Heart right ventricle (tissue), 16 donors: Measurements from ENCODE around the gene VCAN. TPM values are rescaled to one million over a fixed set of nuclear protein-coding genes. Genes with fewer than 3 reads are reported as not detected.
A peak's percentile ranks its signal among the peaks of the same experiment; 100 is the strongest.

Experiments
- ATAC-seq, 8 donors: fragments of 200-7000 bp; cut with Tn5 transposase; one replicate each; pipeline ENCODE4 v1.9.1; 2020; ENCODE audit warnings: mild to moderate bottlenecking in 8 of 8, moderate library complexity in 8 of 8, moderate number of reproducible peaks in 1 of 8
- DNase-seq, 2 donors: peaks; one replicate each; pipeline ENCODE4 v3.0.0-alpha.2; 2020
- H3K27ac ChIP-seq, 10 donors: fragments of 200-600 bp; sonication (generic) in 2 of 10; one replicate each; pipeline versions ENCODE4 v1.5.0 to v1.8.0; 2020 to 2022; ENCODE audit warnings: mild to moderate bottlenecking in 3 of 10
- H3K27me3 ChIP-seq, 7 donors: fragments of 200-600 bp; one replicate each; pipeline ENCODE4 v1.8.0; 2021 to 2022; ENCODE audit warnings: mild to moderate bottlenecking in 2 of 7
- H3K36me3 ChIP-seq, 9 donors: fragments of 200-600 bp; sonication (generic) in 1 of 9; one replicate each; pipeline versions ENCODE4 v1.5.0 to v1.8.0; 2020 to 2022; ENCODE audit warnings: mild to moderate bottlenecking in 2 of 9
- H3K4me1 ChIP-seq, 9 donors: fragments of 200-600 bp; sonication (generic) in 1 of 9; one replicate each; pipeline versions ENCODE4 v1.5.0 to v1.8.0; 2020 to 2022; ENCODE audit warnings: mild to moderate bottlenecking in 4 of 9
- H3K4me3 ChIP-seq, 10 donors: fragments of 200-600 bp; sonication (generic) in 2 of 10; one replicate each; pipeline versions ENCODE4 v1.5.0 to v1.8.0; 2020 to 2022; ENCODE audit warnings: mild to moderate bottlenecking in 7 of 10, moderate library complexity in 2 of 10
- H3K9me3 ChIP-seq, 11 donors: fragments of 200-600 bp in 10 of 11; sonication (generic) in 2 of 11; one replicate each; pipeline versions ENCODE4 v1.5.0 to v1.8.0; 2013 to 2022; ENCODE audit warnings: mild to moderate bottlenecking in 2 of 11, control low read depth in 1 of 11, moderate library complexity in 1 of 11
- WGBS, 2 donors: extraction: QIAGEN DNeasy Blood & Tissue Kit; methylation state at CpG; one replicate each; pipeline ENCODE4 v1.1.7; 2013; ENCODE audit warnings: inconsistent platforms in 1 of 2; 5-methylcytosine and 5-hydroxymethylcytosine counted together
- intact Hi-C, 10 donors: fragments of 100-400 bp; cut with DNase I; formaldehyde crosslinking; loops; one replicate each; pipeline versions ENCODE4 v1.11.1 to v1.14.2; 2022
- long read RNA-seq, 3 donors: library from polyadenylated mRNA; unstranded; transcript quantifications; one replicate each; pipeline ENCODE4 v2.0.0, GENCODE V29; 2020 to 2021
- polyA plus RNA-seq, 2 donors: library from polyadenylated mRNA; stranded (reverse); fragments of 200-250 nt; gene quantifications; one replicate each; pipeline ENCODE4 v1.2.3, GENCODE V29; 2013
- total RNA-seq, 10 donors: library from RNA; stranded (reverse); fragmentation: NEBNext Ultra II Directional in 3 of 10; extraction: Animal tissue kit (Norgen Biotek cat#: 25700) in 3 of 10; gene quantifications; one replicate each; pipeline versions ENCODE4 v1.2.1 to v1.2.4, GENCODE V29; 2021 to 2023
- TF ChIP-seq, protein P1 (sequence below), 9 donors: fragments of 200-600 bp; sonication (generic) in 2 of 9; IDR thresholded peaks; one replicate each; pipeline versions ENCODE4 v1.5.0 to v1.8.0; 2021 to 2022; ENCODE audit warnings: antibody characterized with exemption in 9 of 9, mild to moderate bottlenecking in 5 of 9, moderate library complexity in 1 of 9
- donor health status: Arrhythmogenic right ventricular cardiomyopathy.
- donor health status: ischemic (EF 13 %, LVEDD 7.1; RV severe dilation, severe dysfunction).
- donor health status: healthy with polysubstance abuse.
- donor health status: DM: no; HTN: yes; CAD: no.
- donor health status: DM: no; HTN: no; CAD: no.
- donor health status: ischemic (EF 25% LVEDD 6.9; RV normal size, moderate dysfunction).
- donor health status: ischemic (EF 25% LVEDD 5.7; RV mildly dilated, moderate dysfunction).
- donor health status: healthy.
- donor health status: DM: yes; HTN: yes; CAD: no.
- donor health status: Ischemic cardiomyopathy.
- donor health status: ischemic (EF 35%, LVEDD 5.7; RV mildly dilated, moderate dysfunction).
- donor health status: nonischemic (EF 11% LVEDD 7.7; RV severe dilation, severe dysfunction).
- donor health status: DM: yes; HTN: yes; CAD: no.
- donor health status: PGD.
- donor health status: ischemic (EF 29% LVEDD 5.4; RV normal size, mild dysfunction).
- donor health status: nonischemic (EF 23%, LVEDD 6.1; RV moderate dilation, normal function).

Gene VCAN
- total RNA-seq, result 10 to 100 TPM; 10.6 to 93.7 (median 26.3) TPM
- polyA plus RNA-seq, result 10 to 100 TPM; 14.9 to 28.3 TPM
- long read RNA-seq, donor 1, partial matches to known transcripts, result 2 of 5 reads
- long read RNA-seq, donor 1, other reads (novel, unspliced or antisense), result 2 of 5 reads
- long read RNA-seq, donor 2, partial matches to known transcripts, result 2 of 7 reads
- long read RNA-seq, donor 2, other reads (novel, unspliced or antisense), result 1 of 7 reads
- long read RNA-seq, donor 3, full-length matches to known transcripts, result 10 of 18 reads
- long read RNA-seq, donor 3, partial matches to known transcripts, result 5 of 18 reads
- long read RNA-seq, donor 3, other reads (novel, unspliced or antisense), result 3 of 18 reads

DNA sequence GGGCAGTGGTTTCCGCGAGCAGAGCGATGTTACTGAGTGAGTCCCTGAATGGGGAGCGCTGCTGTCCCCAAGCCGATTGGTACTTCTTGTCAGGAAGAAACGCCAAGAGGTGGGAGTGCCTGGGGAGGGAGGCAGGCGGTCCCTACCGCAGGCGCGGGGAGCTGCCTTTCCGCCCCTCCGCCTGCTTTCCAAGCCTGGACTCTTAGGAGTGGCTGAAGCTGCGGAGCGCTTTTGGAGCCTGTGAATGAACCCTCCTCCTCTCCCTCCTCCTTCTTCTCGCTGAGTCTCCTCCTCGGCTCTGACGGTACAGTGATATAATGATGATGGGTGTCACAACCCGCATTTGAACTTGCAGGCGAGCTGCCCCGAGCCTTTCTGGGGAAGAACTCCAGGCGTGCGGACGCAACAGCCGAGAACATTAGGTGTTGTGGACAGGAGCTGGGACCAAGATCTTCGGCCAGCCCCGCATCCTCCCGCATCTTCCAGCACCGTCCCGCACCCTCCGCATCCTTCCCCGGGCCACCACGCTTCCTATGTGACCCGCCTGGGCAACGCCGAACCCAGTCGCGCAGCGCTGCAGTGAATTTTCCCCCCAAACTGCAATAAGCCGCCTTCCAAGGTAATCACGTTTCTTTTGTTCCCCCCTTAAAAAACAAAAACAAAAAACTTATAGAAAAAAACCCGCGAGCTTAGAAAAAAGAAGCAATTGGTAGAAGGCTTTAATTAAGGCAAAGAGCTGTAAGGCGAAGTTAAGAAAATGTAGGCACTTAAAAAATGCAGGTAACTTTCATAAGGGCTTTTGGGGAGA is at the start of gene VCAN:
VCAN (plus strand) TSS at position 340 of the 808 bp plus-strand sequence. CDS start 11,775 bp downstream, outside the sequence.
- 1% methylated on average over 43 of the region's 43 CpGs for WGBS, 2 donors
- intact Hi-C loops, result loop anchor here in 7 of 10 donors (5.0 to 10.0 kb wide), 7 partner anchors 39 to 1119 kb away; no protein-coding TSS in a partner anchor
- DNase-seq, result peak; percentile 60 to 64
- H3K9me3 ChIP-seq, result no peaks in the 10 kb centered on the region
- no peaks in the 10 kb centered on the region for H3K36me3 ChIP-seq
- H3K4me3 ChIP-seq, result peak within 1 kb of the TSS; percentile 33 to 68 (median 58)
- peak within 1 kb of the TSS; percentile 23 to 86 (median 77) for H3K27ac ChIP-seq
- TF ChIP-seq, protein P1, sequence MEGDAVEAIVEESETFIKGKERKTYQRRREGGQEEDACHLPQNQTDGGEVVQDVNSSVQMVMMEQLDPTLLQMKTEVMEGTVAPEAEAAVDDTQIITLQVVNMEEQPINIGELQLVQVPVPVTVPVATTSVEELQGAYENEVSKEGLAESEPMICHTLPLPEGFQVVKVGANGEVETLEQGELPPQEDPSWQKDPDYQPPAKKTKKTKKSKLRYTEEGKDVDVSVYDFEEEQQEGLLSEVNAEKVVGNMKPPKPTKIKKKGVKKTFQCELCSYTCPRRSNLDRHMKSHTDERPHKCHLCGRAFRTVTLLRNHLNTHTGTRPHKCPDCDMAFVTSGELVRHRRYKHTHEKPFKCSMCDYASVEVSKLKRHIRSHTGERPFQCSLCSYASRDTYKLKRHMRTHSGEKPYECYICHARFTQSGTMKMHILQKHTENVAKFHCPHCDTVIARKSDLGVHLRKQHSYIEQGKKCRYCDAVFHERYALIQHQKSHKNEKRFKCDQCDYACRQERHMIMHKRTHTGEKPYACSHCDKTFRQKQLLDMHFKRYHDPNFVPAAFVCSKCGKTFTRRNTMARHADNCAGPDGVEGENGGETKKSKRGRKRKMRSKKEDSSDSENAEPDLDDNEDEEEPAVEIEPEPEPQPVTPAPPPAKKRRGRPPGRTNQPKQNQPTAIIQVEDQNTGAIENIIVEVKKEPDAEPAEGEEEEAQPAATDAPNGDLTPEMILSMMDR (IDR thresholded peaks at IDR 0.05), result no peak
- peak; percentile 15 to 61 (median 47) for ATAC-seq
- H3K4me1 ChIP-seq, result peaks cover 0 to 56% (median 36%) of the 10 kb centered on the region in 9 donors
- peaks cover 0 to 97% (median 65%) of the 10 kb centered on the region in 7 donors for H3K27me3 ChIP-seq

DNA sequence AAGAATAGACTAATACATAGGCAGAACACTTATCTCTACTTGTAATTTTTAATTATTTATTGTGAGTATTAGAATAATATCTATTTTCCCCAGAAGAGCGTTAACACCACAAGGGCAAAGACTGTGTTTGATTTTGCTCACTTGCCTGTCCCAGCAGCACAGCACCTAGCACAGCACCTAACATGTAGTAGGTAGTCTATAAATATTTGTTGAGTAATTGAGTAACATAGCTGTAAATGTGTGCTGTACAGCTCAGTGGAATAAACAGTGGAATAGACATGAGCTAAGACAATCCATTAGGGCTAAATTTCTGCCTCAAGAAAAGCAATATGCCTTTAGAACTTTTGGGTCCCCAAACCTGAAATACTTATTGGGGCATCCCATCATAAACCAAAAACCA is 49.3 kb upstream of the VCAN start:
- TF ChIP-seq, protein P1 (IDR thresholded peaks at IDR 0.05), result no peak
- WGBS, 2 donors, result 95 to 100% methylated on average over 1 of the region's 1 CpG

DNA sequence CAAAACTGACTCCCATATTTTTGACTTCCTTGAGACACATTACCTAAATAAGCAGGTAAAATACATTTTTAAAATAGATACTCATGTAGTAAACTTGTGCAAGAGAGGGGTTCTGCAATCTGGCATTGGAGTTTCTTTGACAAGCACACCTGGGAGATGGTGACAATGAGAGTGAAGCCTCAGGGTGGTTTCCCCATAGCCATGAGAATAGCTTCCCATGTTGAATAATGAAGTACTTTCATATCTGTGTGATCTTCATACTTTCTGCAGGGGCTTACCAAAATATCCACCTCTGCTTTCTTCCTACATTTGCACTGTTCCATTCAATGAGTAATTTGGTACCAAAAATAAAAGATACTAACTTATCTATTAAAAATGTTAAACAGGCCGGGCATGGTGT is 44.7 kb upstream of the VCAN start:
- no peak overlapping the region for H3K4me3 ChIP-seq
- intact Hi-C loops, result loop anchor here in 2 of 10 donors (10.0 kb wide), 2 partner anchors 782 to 1072 kb away; no protein-coding TSS in a partner anchor
- no peaks in the 10 kb centered on the region for H3K27me3 ChIP-seq
- ATAC-seq, result no peak
- H3K4me1 ChIP-seq, result peaks cover 0 to 8% (median 0%) of the 10 kb centered on the region in 9 donors
- DNase-seq, result no peak
- H3K36me3 ChIP-seq, result no peaks in the 10 kb centered on the region
- no peaks in the 10 kb centered on the region for H3K9me3 ChIP-seq
- WGBS, 2 donors, result 95 to 96% methylated on average over 1 of the region's 1 CpG
- H3K27ac ChIP-seq, result no peak overlapping the region
- TF ChIP-seq, protein P1 (IDR thresholded peaks at IDR 0.05), result no peak

More for the DNA sequence above, 49.3 kb upstream of the VCAN start:
- Histone ChIP-seq H3K9me3 (peaks cover 0 to 4% (median 0%) of the 10 kb centered on the region in 11 donors), H3K4me1 (no peaks in the 10 kb centered on the region), H3K36me3 (no peaks in the 10 kb centered on the region), H3K27me3 (no peaks in the 10 kb centered on the region), H3K4me3 (no peak overlapping the region), H3K27ac (no peak overlapping the region)
- intact Hi-C loops, result loop anchor here in 2 of 10 donors (10.0 kb wide), 2 partner anchors 777 to 1067 kb away; no protein-coding TSS in a partner anchor
- DNase-seq (no peak), ATAC-seq (no peak)

DNA sequence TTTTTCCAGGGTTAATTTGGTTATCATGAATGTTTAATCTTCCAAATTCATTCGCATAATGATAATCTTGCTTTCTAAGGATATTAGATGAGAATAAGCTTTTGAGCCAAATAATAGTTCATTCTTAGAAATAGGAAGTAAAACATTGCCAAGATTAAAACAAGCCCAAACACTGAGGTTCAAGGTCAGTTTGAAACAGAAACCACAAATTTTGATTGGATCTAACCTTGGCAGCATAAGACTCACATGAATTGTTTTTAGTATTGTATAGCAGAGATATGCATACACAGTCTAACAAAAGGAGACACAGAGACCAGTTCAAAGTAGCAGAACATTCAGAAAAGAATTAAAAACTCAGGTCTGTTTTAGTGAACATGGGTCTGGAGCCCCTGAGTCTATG is 43.4 kb upstream of the VCAN start:
- 71 to 85% methylated on average over 1 of the region's 1 CpG for WGBS, 2 donors
- ATAC-seq, result no peak
- no peak for DNase-seq
- no peaks in the 10 kb centered on the region for H3K9me3 ChIP-seq
- peaks cover 0 to 8% (median 0%) of the 10 kb centered on the region in 9 donors for H3K4me1 ChIP-seq
- no peaks in the 10 kb centered on the region for H3K36me3 ChIP-seq
- TF ChIP-seq, protein P1 (IDR thresholded peaks at IDR 0.05), result no peak
- H3K27ac ChIP-seq, result no peak overlapping the region
- intact Hi-C loops, result loop anchor here in 2 of 10 donors (10.0 kb wide), 2 partner anchors 783 to 1073 kb away; no protein-coding TSS in a partner anchor
- no peaks in the 10 kb centered on the region for H3K27me3 ChIP-seq
- no peak overlapping the region for H3K4me3 ChIP-seq
